Measurements from ENCODE around the gene UBL7. TPM values are rescaled to one million over a fixed set of nuclear protein-coding genes. Genes with fewer than 3 reads are reported as not detected.

Gene UBL7
- total RNA-seq, 2 donors from 2014 or later: 25.7 to 47.2 TPM

- no peak for ATAC-seq
- 89 to 97% methylated on average over 3 of the region's 3 CpGs for WGBS, 2 donors
- intact Hi-C loops (cut with DNase I): no loop called here
Observed at GRCh38 chr15:74504418-74504817, 43.5 kb upstream of the UBL7 start.

DNA sequence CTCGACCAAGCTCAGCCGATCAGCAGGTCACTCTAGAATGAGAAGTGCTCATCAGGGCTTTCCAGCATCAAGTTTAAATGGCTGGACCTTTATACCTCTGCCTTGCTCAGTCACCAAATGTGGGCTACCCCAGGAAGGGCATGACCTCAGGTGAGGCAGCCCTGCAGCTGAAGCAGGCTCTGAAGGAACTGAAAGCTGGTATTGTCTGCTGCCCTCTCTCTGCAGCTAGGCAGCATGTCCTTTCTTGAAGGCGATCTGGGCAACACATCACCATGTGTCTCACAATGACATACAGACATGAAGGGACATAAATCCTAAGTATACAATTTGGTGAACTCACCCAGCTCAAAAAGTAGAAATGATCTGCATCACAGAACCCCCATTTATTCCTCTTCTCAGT, 41.3 kb upstream of the UBL7 start:
- TF ChIP-seq POLR2A (IDR thresholded peaks at IDR 0.05): no peak
- TF ChIP-seq, protein P1, sequence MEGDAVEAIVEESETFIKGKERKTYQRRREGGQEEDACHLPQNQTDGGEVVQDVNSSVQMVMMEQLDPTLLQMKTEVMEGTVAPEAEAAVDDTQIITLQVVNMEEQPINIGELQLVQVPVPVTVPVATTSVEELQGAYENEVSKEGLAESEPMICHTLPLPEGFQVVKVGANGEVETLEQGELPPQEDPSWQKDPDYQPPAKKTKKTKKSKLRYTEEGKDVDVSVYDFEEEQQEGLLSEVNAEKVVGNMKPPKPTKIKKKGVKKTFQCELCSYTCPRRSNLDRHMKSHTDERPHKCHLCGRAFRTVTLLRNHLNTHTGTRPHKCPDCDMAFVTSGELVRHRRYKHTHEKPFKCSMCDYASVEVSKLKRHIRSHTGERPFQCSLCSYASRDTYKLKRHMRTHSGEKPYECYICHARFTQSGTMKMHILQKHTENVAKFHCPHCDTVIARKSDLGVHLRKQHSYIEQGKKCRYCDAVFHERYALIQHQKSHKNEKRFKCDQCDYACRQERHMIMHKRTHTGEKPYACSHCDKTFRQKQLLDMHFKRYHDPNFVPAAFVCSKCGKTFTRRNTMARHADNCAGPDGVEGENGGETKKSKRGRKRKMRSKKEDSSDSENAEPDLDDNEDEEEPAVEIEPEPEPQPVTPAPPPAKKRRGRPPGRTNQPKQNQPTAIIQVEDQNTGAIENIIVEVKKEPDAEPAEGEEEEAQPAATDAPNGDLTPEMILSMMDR (IDR thresholded peaks at IDR 0.05): no peak
- no peaks in the 10 kb centered on the region for H3K4me1 ChIP-seq
- no peak overlapping the region for H3K4me3 ChIP-seq
- H3K9me3 ChIP-seq: no peaks in the 10 kb centered on the region
- 86 to 89% methylated on average over 3 of the region's 3 CpGs for WGBS, 2 donors
- DNase-seq (no peak), ATAC-seq (no peak)
- intact Hi-C loops (cut with DNase I): no loop called here
- H3K27me3 ChIP-seq: no peaks in the 10 kb centered on the region
- no peaks in the 10 kb centered on the region for H3K36me3 ChIP-seq (replicated peaks in 1 of 2; ENCODE audit: insufficient read depth in 1 of 2, low read depth in 2 of 2)
- H3K27ac ChIP-seq: no peak overlapping the region

More at GRCh38 chr15:74504418-74504817, 43.5 kb upstream of the UBL7 start:
- no peaks in the 10 kb centered on the region for H3K36me3 ChIP-seq (replicated peaks in 1 of 2; ENCODE audit: insufficient read depth in 1 of 2, low read depth in 2 of 2)
- no peaks in the 10 kb centered on the region for H3K27me3 ChIP-seq
- DNase-seq: no peak
- no peak overlapping the region for H3K4me3 ChIP-seq
- no peaks in the 10 kb centered on the region for H3K4me1 ChIP-seq
- H3K9me3 ChIP-seq: no peaks in the 10 kb centered on the region
- TF ChIP-seq POLR2A (IDR thresholded peaks at IDR 0.05): no peak
- TF ChIP-seq, protein P1 (IDR thresholded peaks at IDR 0.05): no peak
- H3K27ac ChIP-seq: no peak overlapping the region

DNA sequence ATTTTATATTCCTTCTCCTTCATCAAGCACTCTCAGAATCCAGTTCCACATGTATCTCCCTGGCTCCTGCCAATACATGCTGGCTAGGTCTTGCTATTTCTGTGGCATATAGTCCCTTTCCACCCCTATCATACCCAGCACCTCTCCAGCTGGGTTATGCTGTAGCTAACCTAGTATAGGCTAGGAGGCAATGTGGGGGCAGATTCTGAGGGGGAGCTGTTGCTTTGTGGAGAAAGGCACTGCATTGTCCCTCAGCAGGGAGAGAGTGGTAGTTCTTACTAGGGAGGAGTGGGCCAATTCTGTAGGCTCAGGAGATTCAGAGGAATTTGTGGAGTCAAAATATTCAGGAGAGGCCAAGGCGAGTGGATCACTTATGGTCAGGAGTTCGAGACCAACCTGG, 39.4 kb upstream of the UBL7 start:
- intact Hi-C loops (cut with DNase I): no loop called here
- no peaks in the 10 kb centered on the region for H3K27me3 ChIP-seq
- no peak for TF ChIP-seq POLR2A (IDR thresholded peaks at IDR 0.05)
- TF ChIP-seq, protein P1 (IDR thresholded peaks at IDR 0.05): no peak
- no peaks in the 10 kb centered on the region for H3K4me1 ChIP-seq
- WGBS, 2 donors: 91 to 92% methylated on average over 2 of the region's 2 CpGs
- DNase-seq: no peak
- H3K27ac ChIP-seq: no peak overlapping the region
- H3K4me3 ChIP-seq: no peak overlapping the region
- no peak for ATAC-seq
- no peaks in the 10 kb centered on the region for H3K36me3 ChIP-seq (replicated peaks in 1 of 2; ENCODE audit: insufficient read depth in 1 of 2, low read depth in 2 of 2)
- H3K9me3 ChIP-seq: no peaks in the 10 kb centered on the region

- intact Hi-C loops (cut with DNase I): no loop called here
- H3K9me3 ChIP-seq: no peaks in the 10 kb centered on the region
- H3K27ac ChIP-seq: no peak overlapping the region
- H3K4me3 ChIP-seq: no peak overlapping the region
- H3K27me3 ChIP-seq: no peaks in the 10 kb centered on the region
- 90 to 92% methylated on average over 2 of the region's 2 CpGs for WGBS, 2 donors
- ATAC-seq (no peak), DNase-seq (no peak)
- TF ChIP-seq, protein P1 (IDR thresholded peaks at IDR 0.05): no peak
- no peak for TF ChIP-seq POLR2A (IDR thresholded peaks at IDR 0.05)
- no peaks in the 10 kb centered on the region for H3K36me3 ChIP-seq (replicated peaks in 1 of 2; ENCODE audit: insufficient read depth in 1 of 2, low read depth in 2 of 2)
- no peaks in the 10 kb centered on the region for H3K4me1 ChIP-seq
Observed at GRCh38 chr15:74499366-74499765, 38.4 kb upstream of the UBL7 start.

GRCh38 chr15:74497584-74497983, 36.6 kb upstream of the UBL7 start:
- H3K27me3 ChIP-seq: no peaks in the 10 kb centered on the region
- H3K4me3 ChIP-seq: no peak overlapping the region
- TF ChIP-seq, protein P1 (IDR thresholded peaks at IDR 0.05): no peak
- ATAC-seq (no peak), DNase-seq (no peak)
- H3K27ac ChIP-seq: no peak overlapping the region
- no peaks in the 10 kb centered on the region for H3K4me1 ChIP-seq
- no peaks in the 10 kb centered on the region for H3K9me3 ChIP-seq
- intact Hi-C loops (cut with DNase I): no loop called here
- 43 to 54% methylated on average over 2 of the region's 2 CpGs for WGBS, 2 donors
- H3K36me3 ChIP-seq (replicated peaks in 1 of 2; ENCODE audit: insufficient read depth in 1 of 2, low read depth in 2 of 2): no peaks in the 10 kb centered on the region
